ENCODE data around the gene PGLYRP3. TPM values are rescaled to one million over a fixed set of nuclear protein-coding genes. Genes with fewer than 3 reads are reported as not detected.
"Not testable (repeated sequence)": the region's sequence is repeated elsewhere in the genome, so short reads cannot be mapped to it uniquely, and the experiment has no call there.

Gene PGLYRP3
- total RNA-seq, 1 donor from 2014 or later: not detected

- H3K36me3 ChIP-seq: no peaks in the 10 kb centered on the region
- no peak for DNase-seq
- no peaks in the 10 kb centered on the region for H3K4me1 ChIP-seq
- peaks cover 28% of the 10 kb centered on the region for H3K27me3 ChIP-seq (ENCODE audit: low read depth)
- no peak overlapping the region for H3K4me3 ChIP-seq
- intact Hi-C loops (cut with micrococcal nuclease): no loop called here
- H3K9me3 ChIP-seq (replicated peaks): peaks cover 24% of the 10 kb centered on the region
- TF ChIP-seq CTCF (IDR thresholded peaks at IDR 0.05; ENCODE audit: borderline replicate concordance): no peak
- H3K27ac ChIP-seq (replicated peaks): no peak overlapping the region
These were observed 21.1 kb upstream of the PGLYRP3 start for GRCh38 chr1:153333902-153334301.

GRCh38 chr1:153324912-153325311, 12.2 kb upstream of the PGLYRP3 start:
- no peak for TF ChIP-seq CTCF (IDR thresholded peaks at IDR 0.05; ENCODE audit: borderline replicate concordance)
- H3K4me3 ChIP-seq: no peak overlapping the region
- no peaks in the 10 kb centered on the region for H3K4me1 ChIP-seq
- intact Hi-C loops (cut with micrococcal nuclease): no loop called here
- H3K9me3 ChIP-seq (replicated peaks): peaks cover 75% of the 10 kb centered on the region
- H3K36me3 ChIP-seq: no peaks in the 10 kb centered on the region
- peaks cover 13% of the 10 kb centered on the region for H3K27me3 ChIP-seq (ENCODE audit: low read depth)
- no peak overlapping the region for H3K27ac ChIP-seq (replicated peaks)
- DNase-seq: no peak

- H3K27me3 ChIP-seq (ENCODE audit: low read depth): peaks cover 17% of the 10 kb centered on the region
- H3K36me3 ChIP-seq: no peaks in the 10 kb centered on the region
- no peak for TF ChIP-seq CTCF (IDR thresholded peaks at IDR 0.05; ENCODE audit: borderline replicate concordance)
- intact Hi-C loops (cut with micrococcal nuclease): no loop called here
- no peak overlapping the region for H3K4me3 ChIP-seq
- H3K27ac ChIP-seq (replicated peaks): no peak overlapping the region
- DNase-seq: no peak
- no peaks in the 10 kb centered on the region for H3K4me1 ChIP-seq
- H3K9me3 ChIP-seq (replicated peaks): peaks cover 51% of the 10 kb centered on the region
These were observed 9.8 kb upstream of the PGLYRP3 start for GRCh38 chr1:153322568-153322967.

GRCh38 chr1:153318145-153318544, 5.4 kb upstream of the PGLYRP3 start:
- Histone ChIP-seq H3K27me3 (ENCODE audit: low read depth) (peaks cover 19% of the 10 kb centered on the region), H3K9me3 (replicated peaks) (peaks cover 43% of the 10 kb centered on the region)
- intact Hi-C loops (cut with micrococcal nuclease); H3K4me3 ChIP-seq; H3K36me3 ChIP-seq; DNase-seq; H3K4me1 ChIP-seq; H3K27ac ChIP-seq (replicated peaks): not testable (repeated sequence)

GRCh38 chr1:153316013-153316412, 3.3 kb upstream of the PGLYRP3 start:
- DNase-seq; H3K4me1 ChIP-seq; H3K36me3 ChIP-seq; H3K4me3 ChIP-seq; intact Hi-C loops (cut with micrococcal nuclease); H3K27ac ChIP-seq (replicated peaks): not testable (repeated sequence)
- H3K9me3 ChIP-seq (replicated peaks): peaks cover 22% of the 10 kb centered on the region
- peaks cover 25% of the 10 kb centered on the region for H3K27me3 ChIP-seq (ENCODE audit: low read depth)

GRCh38 chr1:153314388-153314787, 1.6 kb upstream of the PGLYRP3 start:
- H3K27me3 ChIP-seq (ENCODE audit: low read depth): peaks cover 12% of the 10 kb centered on the region
- H3K27ac ChIP-seq (replicated peaks); H3K36me3 ChIP-seq; DNase-seq; H3K4me1 ChIP-seq; H3K4me3 ChIP-seq; intact Hi-C loops (cut with micrococcal nuclease): not testable (repeated sequence)
- H3K9me3 ChIP-seq (replicated peaks): peaks cover 16% of the 10 kb centered on the region

GRCh38 chr1:153313288-153313687, 536 bp upstream of the PGLYRP3 start:
- Histone ChIP-seq H3K27me3 (ENCODE audit: low read depth) (peaks cover 23% of the 10 kb centered on the region), H3K4me1 (no peaks in the 10 kb centered on the region), H3K27ac (replicated peaks) (no peak overlapping the region), H3K9me3 (replicated peaks) (peaks cover 16% of the 10 kb centered on the region), H3K36me3 (no peaks in the 10 kb centered on the region), H3K4me3 (no peak overlapping the region)
- intact Hi-C loops (cut with micrococcal nuclease): no loop called here
- no peak for DNase-seq
- TF ChIP-seq CTCF (IDR thresholded peaks at IDR 0.05; ENCODE audit: borderline replicate concordance): no peak

Data from left ventricle myocardium inferior (tissue), 1 donor.